ENCODE data around the gene SMTN.
"Not testable (repeated sequence)": the region's sequence is repeated elsewhere in the genome, so short reads cannot be mapped to it uniquely, and the experiment has no call there.

SMTN gene

DNA sequence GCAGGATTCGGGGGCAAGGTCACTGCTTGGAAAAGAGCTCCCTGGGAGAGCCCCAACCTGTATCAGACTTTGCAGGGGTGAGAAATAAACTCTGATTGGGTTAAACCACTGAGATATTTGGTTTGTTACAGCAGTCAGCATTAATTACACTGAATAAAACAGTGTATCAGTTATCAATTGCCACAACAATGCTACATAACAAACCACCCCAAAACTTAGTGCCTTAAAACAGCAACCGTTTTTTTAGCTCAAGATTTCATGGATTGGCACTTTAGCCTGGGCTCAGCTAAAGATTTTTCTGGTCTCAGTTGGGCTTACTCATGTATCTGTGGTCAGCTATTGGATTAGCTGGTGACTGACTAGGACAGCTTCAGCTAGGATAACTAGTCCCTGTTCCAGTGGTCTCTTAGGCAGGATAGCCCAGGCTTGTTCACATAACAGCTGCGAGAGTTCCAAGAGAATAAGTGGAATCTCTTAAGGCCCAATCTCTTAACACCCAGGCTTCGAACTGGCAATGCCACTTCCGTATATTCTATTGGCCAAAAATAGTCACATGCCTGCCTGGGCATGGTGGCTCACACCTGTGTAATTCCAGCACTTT lies 7.5 kb upstream of the SMTN start:
- DNase-seq = not testable (repeated sequence)

GRCh38 chr22:31075961-31076360 lies 5.2 kb upstream of the SMTN start:
- no peak for DNase-seq

- no peak for DNase-seq
Observed at GRCh38 chr22:31077681-31078080, 3.4 kb upstream of the SMTN start.

DNA sequence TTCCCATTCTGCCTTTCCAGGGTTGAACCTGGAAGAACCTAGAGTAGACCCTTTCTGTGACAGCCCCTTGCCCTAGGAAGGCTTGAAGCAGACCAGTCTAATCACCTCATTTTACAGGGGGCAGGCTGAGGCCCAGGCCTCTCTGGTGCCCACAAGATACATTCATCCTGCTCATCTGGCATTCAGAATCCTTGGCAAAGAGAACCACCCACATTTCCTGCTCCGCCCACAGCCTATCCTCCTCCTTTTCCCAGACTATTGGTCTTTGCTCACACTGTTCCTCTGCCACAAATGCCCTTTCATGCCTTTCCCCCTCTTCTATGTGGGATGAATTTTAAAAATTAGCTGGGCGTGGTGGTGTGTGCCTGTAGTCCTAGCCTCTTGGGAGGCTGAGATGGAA lies 2.7 kb upstream of the SMTN start:
- DNase-seq = not testable (repeated sequence)

DNA sequence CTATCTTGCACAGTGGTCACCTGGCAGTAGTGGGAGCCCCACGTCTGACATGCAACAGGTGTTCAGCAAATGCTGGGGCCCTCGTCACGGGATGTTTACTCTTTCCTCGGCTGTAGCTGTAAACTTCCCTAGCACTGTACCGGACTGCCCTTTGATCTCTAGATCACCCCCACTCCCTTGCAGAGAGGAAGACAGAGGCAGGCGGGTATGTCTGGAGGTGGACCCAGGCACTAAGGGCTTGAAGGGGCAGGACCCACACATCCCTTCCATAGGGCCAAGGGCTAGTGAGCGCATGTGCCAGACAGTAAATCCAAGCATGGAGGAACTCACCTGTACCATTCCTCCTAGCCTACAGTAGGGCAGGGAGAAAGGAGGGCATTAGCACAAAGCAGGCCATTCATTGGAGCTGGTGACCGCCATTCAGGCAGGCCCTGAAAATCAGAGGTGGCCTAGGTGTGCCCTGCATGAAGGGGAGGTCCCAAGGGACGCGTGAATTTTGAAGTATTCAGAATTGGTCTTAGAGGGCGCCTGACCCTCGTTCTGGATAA lies 1.9 kb upstream of the SMTN start:
- no peak for DNase-seq

- DNase-seq = no peak
Observed at GRCh38 chr22:31080164-31080847, 812 bp upstream of the SMTN start.

- no peak for DNase-seq
Observed at GRCh38 chr22:31081963-31082605, 966 bp downstream of the SMTN start.

DNA sequence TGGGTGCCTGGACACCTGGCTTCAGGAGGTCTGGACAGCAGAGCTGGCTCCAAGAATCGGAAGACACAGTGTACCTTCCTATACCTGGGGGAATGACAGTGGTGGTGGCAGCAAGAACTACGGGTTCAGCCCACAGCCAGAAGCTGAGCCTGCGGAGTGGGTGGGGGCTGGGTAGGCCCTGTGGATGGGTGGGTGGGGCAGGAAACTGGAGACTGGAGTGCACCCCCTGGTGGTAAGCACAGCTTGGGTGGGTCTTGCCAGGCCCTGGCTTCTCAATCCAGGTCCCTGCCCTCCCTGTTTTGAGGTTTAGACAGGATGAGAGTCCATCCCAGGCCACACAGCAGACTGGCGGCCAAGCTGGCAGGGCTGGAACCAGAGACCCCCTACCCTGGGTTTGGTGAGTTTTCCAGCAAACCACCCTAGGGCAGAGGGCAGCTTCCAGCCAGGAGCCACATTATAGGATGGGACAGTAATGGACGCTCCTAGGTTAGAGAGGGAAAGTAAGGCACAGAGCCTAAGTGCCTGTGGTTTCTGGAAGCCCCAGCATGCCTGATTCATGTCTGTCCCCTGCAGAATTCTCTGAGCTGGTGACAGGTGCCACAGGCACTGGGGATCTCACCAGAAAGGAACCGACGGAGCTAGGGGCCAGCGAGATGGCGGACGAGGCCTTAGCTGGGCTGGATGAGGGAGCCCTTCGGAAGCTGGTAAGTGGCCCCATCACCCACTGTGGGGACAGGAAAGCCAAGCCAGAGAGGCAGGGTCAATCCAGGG lies 1.7 kb downstream of the SMTN start:
- DNase-seq = no peak

DNA sequence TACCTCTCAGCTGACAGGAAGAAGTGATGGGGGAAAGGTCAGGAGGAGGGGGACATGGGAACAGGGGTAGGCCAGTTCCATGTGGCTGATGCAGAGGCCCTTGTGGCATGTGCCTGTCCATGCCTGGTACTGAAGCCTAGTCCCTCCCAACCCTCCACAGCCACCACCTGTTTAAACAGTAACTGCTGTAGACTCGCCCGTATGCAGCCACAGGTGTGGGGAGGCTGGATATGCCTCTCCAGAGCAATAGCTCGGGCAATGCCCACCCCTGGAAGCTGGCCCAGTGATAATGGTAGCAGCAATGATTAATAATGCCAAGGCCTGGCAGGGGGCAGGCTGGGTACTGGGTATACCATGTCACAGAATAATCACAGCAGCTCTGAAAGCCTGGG lies 2.3 kb downstream of the SMTN start:
- DNase-seq = peak; percentile 79

DNA sequence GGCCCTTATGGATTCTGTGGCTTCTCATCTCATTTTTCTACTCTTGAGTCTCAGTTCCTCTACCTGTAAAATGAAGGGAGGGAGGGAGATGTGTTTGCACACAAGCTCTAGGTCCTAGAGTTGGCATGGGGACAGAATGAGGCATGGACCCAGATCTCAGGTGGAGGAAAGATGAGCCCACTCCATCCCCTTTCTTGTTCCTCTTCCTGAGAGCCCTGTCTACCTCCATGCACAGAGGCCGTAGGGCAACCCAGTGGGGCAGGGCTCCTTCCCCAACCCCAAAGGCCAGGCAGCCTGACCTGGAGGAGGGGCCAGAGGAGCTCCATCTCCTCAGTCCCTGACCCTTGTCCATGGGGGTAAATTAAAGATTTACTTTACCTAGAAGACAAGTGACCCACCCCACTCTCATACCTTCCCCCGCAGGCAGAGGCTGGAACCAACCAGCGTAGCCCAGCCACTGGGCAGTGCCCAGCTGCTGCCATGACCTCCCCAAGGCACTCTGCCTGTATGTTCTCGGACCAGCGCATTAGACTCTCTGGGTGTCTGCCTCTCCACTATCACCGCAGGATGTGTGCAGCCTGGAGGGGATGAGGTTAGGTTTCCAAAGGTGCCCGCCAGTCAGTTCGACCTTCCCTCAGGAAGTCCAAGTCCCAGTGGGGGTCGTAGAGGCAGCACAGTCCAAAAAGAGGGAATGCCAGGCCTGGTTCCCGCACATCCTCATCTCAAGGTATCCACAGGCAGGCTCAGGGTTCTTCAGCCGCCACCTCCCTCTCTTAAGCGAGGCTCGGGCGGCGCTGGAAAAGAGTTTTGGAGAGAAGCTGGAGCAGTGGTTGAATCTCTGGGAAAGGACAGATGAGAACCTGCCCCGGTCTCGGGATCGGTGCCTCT lies 3.0 kb downstream of the SMTN start:
- peak; percentile 40 for DNase-seq

DNA sequence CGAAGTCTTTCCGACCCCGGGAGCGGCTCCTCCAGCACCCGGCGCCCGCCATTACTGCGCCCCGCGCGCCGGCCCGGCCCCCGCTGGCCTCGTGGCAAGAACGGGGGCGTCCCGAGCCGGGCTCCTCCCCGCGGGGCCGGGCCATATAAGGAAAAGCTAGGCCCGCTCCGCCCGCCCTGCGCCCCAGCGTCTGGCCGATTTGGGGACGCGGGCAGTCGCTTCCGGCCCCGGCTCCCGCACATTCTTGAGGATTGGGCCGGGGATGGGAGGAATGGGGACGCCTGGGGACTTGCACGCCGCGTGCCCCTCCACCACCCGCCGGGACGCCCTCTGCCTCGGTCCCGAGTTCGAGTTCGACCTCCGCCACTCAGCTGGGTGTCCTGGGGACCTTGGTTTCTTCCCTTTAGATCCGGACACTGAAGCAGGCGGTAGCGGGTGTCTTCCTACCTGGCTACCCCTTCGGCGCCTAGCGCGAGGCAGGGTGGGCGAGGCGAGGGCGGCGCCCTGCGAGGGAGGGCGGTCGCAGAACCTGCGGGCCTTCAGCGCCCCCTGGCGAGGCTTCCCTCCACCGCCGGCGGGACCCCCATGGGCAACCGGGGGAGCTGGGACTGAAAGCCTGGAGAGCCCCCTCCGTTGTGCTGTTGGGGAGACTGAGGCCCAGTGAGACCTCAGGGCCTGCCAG lies 3.8 kb downstream of the SMTN start:
- no peak for DNase-seq

- no peak for DNase-seq
Observed at GRCh38 chr22:31085493-31085824, 4.3 kb downstream of the SMTN start.

- no peak for DNase-seq
Observed at GRCh38 chr22:31085928-31086327, 4.8 kb downstream of the SMTN start.

DNA sequence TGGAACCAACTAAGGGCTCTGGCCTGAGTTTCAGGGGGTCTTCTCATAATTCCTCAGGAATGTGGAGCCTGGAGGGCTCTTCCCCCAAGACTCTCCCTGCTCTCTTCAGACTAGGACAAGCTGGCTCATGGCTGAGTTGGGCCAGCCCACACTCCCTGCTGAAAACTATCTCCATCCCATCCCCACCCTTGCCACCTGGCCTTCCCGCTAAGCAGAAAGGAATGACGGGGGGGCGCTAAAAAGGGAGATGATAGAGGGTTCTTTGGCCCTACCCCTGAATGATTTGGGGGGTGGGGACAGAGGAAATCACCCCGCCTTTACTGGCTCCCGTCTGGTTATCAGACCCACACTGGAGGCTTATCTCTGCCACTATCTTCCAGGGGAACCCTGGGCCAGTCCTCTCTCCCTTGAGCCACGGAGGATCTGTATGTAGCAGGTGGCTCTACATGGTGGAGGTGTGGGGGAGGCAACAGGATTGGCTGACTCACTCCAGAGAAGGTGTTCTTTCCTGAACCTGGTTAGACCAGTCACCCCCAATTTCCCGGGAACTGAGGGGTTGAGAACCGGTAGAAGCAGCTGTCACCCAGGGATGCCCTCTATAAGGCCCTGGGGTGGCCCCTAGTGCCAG lies 5.7 kb downstream of the SMTN start:
- no peak for DNase-seq

DNA sequence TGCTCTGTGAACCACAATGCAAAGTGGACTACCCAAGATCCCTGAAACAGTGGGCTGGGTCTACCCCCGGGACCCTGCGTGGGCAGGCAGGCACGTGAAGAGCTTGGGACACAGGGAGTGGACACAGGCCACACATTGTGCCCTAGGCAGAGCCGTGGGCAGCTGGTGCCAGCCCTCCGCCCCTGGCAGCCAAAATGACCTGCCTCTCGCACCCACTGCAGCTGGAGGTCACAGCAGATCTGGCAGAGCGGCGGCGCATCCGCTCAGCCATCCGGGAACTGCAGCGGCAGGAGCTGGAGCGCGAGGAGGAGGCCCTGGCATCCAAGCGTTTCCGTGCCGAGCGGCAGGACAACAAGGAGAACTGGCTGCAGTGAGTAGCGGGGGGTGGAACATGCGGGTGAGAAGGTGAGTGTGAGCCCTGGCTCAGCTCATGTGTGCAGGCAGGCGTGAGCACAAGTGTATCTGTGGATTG lies 6.7 kb downstream of the SMTN start:
- no peak for DNase-seq

DNA sequence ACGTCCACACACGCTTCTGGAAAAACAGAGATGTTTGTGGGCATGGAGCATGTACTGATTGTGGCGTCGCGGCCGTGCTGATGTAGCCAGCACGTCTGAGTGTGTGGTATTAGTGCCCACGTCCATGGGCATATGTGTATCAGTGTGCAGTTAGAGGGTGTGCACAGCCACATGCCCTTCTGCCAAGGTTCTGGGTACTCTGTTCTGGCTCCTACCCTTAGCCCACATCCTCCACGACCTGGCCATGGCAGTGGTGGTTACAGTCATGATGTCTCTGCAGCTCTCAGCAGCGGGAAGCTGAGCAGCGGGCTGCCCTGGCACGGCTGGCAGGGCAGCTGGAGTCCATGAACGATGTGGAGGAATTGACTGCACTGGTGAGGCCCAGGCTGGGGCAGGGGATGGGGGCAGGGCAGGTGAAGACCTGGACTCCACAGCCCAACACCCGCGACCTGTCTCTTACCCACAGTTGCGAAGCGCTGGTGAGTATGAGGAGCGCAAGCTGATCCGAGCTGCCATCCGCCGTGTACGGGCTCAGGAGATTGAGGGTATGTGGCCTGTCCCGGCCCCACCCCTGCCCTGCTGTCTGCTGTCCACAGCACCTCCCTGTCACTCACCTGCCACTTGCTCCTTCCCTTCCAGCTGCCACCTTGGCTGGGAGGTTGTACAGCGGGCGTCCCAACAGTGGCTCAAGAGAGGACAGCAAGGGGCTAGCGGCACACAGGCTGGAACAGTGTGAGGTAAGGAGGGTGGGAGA lies 7.3 kb downstream of the SMTN start:
- no peak for DNase-seq

- no peak for DNase-seq
Observed at GRCh38 chr22:31089160-31090100, 8.3 kb downstream of the SMTN start.

DNA sequence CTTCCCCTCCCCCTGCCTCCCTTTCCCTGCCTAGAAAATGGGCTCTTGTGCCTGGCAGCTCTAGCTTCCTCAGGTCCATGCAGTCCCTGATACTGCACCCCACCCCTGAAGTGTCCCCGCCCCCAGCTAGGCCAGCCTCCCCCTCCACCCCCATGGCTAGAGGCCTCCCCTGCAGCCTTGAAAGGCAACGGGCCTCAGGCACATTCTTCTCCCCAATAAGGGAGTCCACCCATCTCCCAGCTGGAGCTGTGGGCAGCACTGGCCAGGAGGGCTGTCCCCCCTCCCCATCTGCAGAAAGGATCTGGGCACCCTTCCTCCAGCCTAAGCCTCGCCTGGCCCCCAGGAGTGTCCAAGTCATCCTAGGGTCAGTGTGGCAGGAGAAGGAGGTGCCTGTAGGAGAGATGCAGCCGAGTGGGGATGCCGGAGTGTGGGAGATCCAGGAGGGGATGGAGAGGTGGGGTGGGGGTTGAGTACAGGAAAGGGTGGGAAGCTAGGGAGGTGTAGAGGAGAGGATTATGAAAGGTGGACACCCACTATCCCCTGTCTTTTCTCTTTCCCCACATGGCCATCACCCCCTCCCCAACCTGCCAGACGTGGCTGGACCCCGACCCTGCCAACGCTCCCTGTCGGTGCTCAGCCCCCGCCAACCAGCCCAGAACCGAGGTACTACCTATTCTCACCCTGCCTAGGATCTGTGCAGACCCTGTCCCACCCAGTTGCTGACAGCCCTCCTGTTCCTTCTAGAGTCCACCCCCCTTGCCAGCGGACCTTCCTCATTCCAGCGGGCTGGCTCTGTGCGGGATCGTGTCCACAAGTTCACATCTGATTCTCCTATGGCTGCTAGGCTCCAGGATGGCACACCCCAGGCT lies 9.3 kb downstream of the SMTN start:
- DNase-seq = no peak
